GM18526 (cell line): Measurements from ENCODE around the gene DHRS13.

Source experiments
- POLR2A ChIP-seq: IDR thresholded peaks from 3 replicates; pipeline ENCODE4 v1.6.1; 2011; ENCODE audit not compliant: insufficient read length; ENCODE audit errors: extremely low read depth

Gene DHRS13

DNA sequence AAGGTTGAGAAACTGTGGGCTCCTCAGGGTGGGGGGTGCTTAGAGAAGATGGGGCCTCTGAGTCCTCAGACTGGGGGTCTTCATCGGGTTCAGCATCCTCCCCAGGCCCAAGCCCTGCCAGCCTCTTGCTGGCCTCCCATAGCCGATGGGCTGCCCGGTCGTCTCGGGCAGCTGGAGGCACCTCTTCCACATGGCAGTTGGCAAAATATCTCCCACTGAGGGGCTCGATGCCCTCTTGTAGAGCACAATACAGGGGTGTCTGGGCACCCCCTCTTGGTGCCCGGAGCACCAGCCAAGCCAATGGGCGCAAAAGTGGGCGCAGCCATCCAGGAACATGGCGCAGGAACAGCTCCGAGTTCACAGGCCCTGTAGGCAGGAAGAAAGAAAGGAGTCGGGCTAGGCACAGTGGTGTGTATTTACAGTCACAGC is 4.3 kb downstream of the DHRS13 start:
- no peak for TF ChIP-seq POLR2A

DNA sequence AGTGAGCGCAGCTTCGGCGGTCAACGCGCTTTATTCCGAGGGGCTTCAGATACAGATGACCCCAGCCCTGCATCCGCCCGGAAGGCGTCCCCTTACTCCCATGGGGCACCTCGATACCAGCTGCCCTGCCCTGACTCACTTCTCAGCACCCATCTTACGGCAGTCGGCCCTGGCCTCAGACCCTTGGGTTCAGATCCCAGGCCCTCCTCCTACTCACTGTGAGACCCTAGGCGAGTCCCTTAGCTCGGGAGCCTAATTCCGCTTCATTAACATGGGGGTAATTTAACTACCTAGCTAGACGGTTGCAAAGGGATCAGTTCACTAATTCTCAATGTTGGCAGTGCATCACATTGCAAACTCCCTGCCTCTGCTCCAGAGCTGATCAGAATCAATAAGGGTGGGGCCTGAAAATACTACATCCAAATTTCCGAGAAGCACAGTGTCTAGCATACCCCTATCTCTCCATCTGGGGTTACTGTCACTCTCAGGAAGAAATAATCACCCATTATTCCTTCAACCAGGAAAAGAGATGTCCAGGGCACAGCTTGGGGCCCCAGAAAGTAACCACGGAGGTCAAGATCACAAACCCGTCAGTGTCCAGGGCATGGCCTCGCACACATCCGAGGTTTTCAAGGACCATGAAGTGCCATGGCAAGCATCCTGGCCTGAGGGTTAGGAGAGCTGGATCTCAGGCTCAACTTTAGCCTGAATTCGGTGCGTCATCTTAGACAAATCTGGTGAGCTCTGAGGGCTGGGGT is 4.9 kb downstream of the DHRS13 start:
- no peak for TF ChIP-seq POLR2A

DNA sequence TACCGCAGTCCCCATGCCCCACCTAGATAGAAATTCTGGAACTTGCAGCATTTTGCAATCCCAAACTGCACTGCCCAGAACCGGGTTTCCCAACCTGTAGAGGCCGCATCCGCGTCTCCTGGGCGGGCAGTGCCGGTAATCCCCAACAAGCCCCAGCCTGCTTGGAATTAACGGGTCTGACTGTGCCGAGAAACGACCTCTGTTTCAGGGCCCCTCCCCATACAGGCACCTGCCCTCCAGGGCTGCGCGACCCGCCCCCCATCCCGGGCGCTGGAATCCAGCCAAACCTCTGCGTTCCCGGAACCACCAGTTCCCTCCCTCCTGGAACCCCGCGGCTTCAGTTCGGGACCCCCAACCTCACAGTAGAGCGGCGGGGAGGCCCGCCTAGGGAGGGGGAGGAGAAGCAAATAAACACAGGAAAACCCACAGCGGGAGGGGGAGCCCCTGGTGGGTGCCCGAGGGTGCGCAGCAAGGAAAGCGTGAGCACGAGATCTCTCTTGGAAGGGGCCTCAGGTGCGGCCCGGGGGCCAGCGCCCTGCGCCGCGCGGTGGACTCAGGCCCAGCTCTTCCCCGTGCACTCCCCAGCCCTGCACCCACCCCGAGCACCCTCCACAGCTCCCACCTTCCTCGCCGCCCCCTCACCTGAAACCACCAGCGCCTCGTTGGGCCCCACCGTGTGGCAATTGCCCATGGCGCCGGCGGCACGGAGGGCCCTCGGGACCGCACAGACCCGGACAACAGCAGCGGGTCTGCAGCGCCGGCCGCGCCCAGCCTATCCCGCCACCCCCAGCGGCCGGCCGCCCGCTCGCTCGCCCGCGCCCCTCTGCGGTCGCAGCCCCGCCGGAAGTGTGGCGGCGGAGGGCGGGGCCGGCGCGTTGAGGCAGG is 5.8 kb downstream of the DHRS13 start, which contains the start of gene FLOT2:
FLOT2 (minus strand) TSS at position 850 of the 885 bp plus-strand sequence; CDS start at position 691, 159 bp downstream.
- TF ChIP-seq POLR2A: peak; percentile 41

DNA sequence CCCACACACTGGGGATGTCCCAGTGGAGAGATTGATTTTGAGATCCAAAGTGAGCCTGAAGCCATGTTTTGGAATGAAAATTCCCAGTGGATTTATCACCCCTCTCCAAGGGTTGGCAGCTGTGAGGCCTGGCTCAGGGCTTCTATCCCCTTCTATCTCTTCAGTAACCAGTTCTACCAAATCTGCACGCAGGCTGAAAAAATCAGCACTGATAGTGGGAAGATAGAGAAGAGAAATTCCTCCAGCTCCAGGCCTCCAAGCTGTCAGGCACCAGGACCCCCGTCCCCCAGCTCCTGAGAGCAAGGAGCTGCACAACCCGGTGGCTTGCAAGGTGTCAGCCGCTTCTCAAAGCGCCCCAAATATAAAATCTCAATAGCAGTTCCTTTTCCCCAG is 6.4 kb downstream of the DHRS13 start:
- TF ChIP-seq POLR2A: no peak

DNA sequence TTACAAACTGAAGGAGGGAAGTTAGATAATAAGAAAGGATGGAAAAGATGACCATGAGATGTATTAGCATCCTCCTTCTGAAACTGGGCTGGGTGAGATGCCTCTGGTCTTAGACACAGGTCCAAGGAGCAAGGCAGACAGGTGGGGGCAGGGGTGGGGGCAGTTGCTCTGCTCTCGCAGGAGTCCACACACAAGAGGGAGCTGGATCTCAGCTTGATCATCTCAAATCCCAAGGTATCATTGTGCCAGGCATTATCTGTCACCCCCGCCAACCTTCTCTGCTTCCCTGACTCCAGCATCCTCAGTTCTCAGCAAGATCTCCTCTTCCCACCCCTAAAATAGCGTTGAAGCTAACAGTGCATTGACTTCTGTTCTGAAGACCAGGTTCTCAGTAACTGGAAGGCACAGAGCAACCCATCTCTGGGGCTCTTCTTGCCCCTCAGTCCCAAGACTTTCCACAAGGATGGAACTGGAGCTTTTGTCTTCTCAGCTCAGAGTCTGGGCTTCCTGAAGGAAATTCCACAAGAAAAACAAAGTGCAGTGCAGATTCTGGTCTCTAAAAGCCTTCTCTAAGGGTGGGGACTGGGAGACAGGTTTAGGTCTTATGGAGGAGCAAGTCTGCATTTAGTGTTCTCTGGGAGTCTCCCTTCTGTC is 7.0 kb downstream of the DHRS13 start:
- TF ChIP-seq POLR2A: no peak

DNA sequence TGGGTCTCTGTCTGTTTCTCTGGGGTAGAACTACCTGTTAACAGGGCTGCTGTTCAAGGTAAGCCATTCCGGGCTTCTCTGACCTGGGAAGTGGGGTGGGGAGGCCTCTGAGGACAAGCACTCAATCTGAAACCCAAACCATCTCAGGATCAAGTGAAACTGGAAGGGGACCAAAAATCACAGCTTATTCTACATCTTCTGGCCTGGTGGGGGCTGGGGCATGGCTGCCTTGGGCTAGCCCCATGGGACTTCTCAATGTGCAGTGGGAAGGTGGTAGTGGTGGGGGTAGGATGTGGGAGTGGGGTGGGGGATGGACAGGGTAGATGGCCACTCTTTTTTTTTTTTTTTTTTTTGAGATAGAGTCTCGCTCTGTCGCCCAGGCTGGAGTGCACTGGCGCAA is 10.9 kb downstream of the DHRS13 start:
- no peak for TF ChIP-seq POLR2A

DNA sequence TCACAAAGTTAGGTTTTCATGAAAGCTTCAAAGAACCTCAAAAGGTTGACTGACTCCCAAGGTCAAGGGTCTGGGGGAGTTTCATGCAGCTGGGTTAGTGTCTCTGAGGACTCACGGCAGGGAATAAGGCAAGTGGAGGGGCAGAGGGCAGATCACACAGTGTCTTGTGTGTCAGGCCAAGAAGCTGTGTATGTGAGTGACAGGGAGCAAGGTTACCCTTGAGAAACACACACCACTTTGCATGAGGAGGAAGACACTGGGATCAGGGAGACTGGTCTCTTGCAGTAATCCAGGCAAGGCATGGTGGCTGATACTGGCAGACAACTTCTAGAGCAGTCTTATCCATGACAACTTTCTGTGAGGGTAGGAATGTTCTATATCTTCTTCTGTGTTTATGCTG is 11.7 kb downstream of the DHRS13 start:
- no peak for TF ChIP-seq POLR2A

DNA sequence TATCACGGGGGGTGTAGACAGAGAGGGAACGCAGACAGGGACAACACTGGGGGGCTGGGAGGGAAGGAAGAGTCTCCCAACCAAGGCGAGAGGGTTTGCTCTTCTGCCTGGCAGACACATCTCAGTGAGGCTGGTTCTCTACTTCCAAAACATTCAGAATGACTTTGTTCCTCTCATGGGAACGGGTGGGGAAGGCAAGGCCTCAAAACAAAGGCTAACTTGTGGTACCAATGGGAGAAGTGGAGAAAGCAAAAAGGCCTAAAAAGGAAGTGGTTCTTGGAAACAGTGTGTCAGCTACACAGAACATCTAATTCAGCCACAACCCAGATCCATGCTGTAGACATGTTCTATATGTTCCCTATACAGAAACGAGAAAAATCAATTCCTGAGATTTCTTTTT is 12.9 kb downstream of the DHRS13 start:
- no peak for TF ChIP-seq POLR2A

DNA sequence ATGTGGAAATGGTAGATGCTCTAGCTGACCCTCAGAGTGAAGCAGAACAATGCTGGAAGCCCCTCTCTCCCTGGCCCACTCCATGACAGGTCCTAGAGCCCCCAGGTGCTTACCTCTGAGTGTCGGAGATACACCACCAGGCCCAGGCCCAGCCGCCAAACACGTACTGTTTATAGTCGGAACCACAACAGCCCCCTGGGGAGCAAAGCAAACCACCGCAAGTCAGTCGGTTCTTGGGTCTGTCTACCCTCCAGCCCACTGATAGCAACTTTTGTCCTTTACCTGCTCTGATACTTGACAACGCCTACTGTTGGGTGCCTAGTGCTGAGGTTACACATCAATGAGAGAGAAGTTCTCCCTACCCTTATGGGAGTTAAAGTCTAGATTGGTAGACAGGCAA is 14.0 kb downstream of the DHRS13 start:
- no peak for TF ChIP-seq POLR2A

DNA sequence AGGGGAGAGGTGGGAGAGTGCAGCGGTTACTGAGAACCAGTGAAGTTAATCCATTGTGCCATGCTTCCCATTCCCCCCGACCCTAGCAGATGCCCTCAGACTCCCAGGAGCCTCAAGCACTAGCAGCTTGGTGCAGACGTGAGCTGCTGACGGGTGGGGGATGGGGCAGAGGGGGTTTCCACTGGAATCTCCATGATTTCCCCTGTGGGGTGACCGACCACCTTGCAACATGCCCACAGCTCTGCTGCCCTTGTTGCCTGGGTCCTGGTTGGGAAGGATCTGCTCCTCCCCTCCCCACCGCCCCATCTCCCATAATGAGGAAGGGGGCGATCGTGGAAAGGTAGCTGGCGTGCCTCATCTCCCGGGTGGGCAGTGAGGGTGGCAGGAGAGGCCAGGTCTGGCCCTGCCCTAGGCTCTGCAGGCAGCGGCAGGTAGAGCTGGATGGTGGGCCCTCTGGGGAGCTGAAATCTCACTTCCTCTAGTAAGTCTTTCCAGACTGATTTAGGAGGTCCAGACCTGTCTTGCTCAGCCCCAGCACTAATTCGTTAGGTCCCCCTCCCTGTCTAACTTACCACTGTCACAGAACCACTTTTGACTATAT is 14.9 kb downstream of the DHRS13 start:
- TF ChIP-seq POLR2A: no peak

DNA sequence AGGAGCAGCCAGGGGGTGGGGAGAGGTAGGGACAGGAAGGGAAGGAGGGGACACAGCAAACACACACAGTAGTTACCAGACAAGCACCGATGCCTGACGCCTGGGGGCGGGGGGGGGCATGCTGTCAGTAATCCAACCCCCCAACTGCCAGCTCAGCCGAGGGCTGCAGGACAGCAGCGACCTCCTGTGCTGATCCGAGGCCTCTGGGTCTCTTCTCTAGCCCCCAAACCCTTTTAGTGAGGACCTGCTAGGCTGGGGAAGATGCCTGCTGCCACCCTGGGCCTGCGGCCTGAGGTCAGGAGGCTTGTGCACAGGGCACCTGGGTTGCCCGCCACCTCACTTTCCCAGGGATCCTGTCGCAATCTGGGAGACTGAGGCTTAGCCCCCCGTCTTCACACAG is 16.9 kb downstream of the DHRS13 start:
- TF ChIP-seq POLR2A: no peak

DNA sequence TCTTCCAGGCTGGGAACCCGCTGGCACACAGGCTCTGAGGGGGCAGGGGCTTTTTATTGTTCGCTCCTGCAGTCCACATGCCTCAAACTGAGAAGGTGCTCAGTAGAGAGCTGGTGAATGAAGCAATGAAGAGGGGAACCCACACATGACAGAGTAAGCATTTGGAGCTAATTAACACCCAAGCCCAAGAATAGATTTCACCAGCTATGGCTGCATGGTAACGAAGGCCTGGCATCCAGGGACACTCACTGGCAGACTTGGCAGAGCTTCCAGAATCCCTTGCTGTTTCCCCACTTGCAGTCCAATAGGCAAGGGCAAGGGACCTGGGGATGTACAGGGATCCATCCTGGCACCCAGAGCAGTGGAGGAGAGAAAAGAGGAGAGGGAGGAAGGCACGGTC is 17.5 kb downstream of the DHRS13 start:
- TF ChIP-seq POLR2A: no peak

DNA sequence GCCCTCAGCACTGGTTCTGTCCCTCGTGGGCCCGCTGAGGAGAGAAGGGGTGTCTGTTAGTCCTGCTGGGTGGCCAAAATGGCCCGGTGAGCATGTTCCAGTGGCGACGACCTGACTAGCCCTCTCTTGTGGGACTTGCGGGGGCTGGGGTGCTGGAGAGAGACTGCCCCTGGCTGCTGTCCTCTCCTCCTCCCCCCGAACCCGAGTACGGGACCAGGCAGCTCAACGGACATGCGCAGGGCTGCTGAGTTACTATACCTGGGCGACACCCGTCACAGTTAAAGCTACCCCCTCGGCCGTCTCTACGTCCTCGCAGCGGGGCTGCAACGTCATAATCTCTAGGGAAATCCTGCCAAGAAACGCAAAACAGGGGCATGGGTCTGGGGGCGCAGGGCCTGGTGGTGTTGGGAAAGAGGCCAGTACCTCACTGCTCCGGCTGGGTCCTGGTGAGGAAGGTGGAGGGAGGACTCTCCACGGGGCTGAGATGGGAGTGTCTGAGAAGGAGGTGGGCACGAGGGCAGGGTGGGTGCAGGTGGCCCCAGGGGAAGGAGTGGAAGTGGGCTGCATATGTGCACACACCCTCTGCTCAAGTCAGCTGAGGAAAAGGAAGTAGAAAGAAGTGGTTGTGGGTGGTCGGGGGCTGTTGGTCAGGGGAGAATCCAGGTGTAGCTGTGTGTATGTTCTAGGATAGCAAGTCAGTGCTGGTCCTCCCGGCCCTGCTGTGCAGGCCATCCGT is 18.7 kb downstream of the DHRS13 start:
- TF ChIP-seq POLR2A: no peak

DNA sequence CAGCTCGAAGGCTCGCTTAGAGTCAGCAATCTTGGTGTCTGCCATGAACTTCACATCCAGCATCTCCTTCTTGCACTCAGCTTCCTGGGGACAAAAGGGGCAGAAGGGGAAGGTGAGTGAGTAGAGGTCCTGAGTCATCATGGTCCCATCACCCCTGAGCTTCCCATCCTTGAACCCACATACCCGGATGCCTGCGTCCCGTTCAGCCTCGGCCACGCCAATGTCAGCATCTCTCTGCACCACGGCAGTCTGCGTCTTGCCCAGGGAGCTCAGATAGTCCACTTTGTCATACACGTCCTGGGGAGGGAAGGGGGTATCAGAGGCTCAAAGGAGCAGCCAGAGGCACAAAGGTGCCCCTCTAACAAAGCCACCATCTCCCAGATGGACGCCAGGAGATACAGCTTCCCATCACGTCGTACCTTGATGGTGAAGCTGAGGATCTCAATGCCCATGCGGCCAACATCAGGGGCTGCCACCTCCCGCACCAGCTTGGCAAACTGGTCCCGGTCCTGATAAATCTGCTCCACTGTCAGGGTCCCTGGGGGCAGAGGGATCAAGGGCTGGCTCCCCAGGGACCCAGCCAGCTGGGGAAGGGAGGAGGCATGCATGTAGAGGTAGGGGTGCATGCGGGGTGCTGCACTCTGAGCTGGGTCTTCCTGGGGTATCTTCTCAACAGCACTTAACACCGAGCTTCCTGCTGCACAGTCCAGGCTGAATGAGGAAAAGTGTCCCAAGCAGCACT is 20.6 kb downstream of the DHRS13 start:
- no peak for TF ChIP-seq POLR2A
